ENCODE measurements around the gene MBNL1. TPM values are rescaled to one million over a fixed set of nuclear protein-coding genes. Genes with fewer than 3 reads are reported as not detected.
A peak's percentile ranks its signal among the peaks of the same experiment; 100 is the strongest.

The MBNL1 gene
- polyA plus RNA-seq, 3 donors, result 190 to 204 (median 191) TPM

GRCh38 chr3:152330559-152330958 lies 61.8 kb downstream of the MBNL1 start:
- Mint-ChIP-seq H3K27ac (peak overlapping the region in 3 of 7 donors; percentile 53 to 73 (median 54)), H3K9me3 (peaks cover 0 to 3% (median 0%) of the 10 kb centered on the region in 7 donors), H3K27me3 (ENCODE audit: low read depth in 3 of 3) (no peaks in the 10 kb centered on the region), H3K36me3 (peaks cover 15 to 23% of the 10 kb centered on the region in 2 donors), H3K4me3 (no peak overlapping the region), H3K4me1 (peaks cover 70% of the 10 kb centered on the region)
- Histone ChIP-seq H3K36me3 (replicated peaks in 1 of 2; ENCODE audit: control insufficient read depth in 1 of 2, insufficient read depth in 2 of 2, low read length in 2 of 2) (peaks cover 3 to 28% of the 10 kb centered on the region in 2 donors), H3K4me3 (replicated peaks in 1 of 3; ENCODE audit: low read depth in 2 of 3, low read length in 3 of 3) (peak overlapping the region in 1 of 3 experiments; percentile 15), H3K4me2 (replicated peaks; ENCODE audit: extremely low read depth, low read length, poor library complexity, severe bottlenecking) (no peak overlapping the region), H3K27ac (ENCODE audit: low read depth in 1 of 2, low read length in 2 of 2) (peak overlapping the region in 1 of 2 donors; percentile 66), H3K4me1 (ENCODE audit: control insufficient read depth in 1 of 2, insufficient read depth in 2 of 2, low read length in 2 of 2) (peaks cover 31 to 75% of the 10 kb centered on the region in 2 donors), H3K79me2 (ENCODE audit: insufficient read depth, low read length) (peaks cover 100% of the 10 kb centered on the region), H4K20me1 (ENCODE audit: insufficient read depth, low read length) (peaks cover 97% of the 10 kb centered on the region), H2AFZ (ENCODE audit: insufficient read depth, low read depth, low read length, poor library complexity, severe bottlenecking) (no peak overlapping the region), H3K9me3 (replicated peaks in 1 of 2; ENCODE audit: control insufficient read depth in 1 of 2, insufficient read depth in 1 of 2, low read length in 2 of 2) (no peaks in the 10 kb centered on the region), H3K27me3 (ENCODE audit: control insufficient read depth in 2 of 2, insufficient read depth in 2 of 2, low read length in 2 of 2) (no peaks in the 10 kb centered on the region), H3K9ac (ENCODE audit: insufficient read depth, low read length, poor library complexity, severe bottlenecking) (no peak overlapping the region)
- TF ChIP-seq, protein P1, sequence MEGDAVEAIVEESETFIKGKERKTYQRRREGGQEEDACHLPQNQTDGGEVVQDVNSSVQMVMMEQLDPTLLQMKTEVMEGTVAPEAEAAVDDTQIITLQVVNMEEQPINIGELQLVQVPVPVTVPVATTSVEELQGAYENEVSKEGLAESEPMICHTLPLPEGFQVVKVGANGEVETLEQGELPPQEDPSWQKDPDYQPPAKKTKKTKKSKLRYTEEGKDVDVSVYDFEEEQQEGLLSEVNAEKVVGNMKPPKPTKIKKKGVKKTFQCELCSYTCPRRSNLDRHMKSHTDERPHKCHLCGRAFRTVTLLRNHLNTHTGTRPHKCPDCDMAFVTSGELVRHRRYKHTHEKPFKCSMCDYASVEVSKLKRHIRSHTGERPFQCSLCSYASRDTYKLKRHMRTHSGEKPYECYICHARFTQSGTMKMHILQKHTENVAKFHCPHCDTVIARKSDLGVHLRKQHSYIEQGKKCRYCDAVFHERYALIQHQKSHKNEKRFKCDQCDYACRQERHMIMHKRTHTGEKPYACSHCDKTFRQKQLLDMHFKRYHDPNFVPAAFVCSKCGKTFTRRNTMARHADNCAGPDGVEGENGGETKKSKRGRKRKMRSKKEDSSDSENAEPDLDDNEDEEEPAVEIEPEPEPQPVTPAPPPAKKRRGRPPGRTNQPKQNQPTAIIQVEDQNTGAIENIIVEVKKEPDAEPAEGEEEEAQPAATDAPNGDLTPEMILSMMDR (IDR thresholded peaks at IDR 0.05), result no peak
- no peak for DNase-seq
- no CpG with 5 or more reads among the region's 2 CpGs for WGBS (ENCODE audit: insufficient coverage)
- intact Hi-C loops (cut with micrococcal nuclease), result no loop called here

DNA sequence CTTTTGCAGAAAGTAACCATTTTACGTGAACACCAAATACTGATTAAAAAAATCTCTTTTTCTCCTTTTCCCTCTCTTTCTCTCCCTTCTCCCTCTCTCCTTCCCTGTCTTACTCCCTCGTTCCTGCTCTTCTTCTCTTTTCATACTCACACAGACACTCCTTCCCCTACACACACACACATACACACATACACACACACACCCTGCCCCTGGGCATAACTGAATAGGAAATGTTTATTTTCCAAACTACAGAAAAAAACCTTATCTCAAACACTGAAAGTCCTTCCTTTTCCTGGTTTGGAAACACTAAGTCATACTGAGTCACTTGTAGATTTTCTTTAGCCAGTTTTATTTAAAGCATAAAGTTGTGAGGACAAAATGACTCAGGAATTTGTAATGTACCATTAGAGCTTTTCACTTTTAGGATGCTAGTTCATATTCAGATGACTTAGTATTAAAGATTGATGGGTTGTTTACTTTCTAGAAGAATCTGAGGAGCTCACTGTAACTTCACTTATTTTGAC lies 62.4 kb downstream of the MBNL1 start:
- no peaks in the 10 kb centered on the region for H3K27me3 ChIP-seq (ENCODE audit: control insufficient read depth in 2 of 2, insufficient read depth in 2 of 2, low read length in 2 of 2)
- Mint-ChIP-seq H3K36me3 (peaks cover 11 to 22% of the 10 kb centered on the region in 2 donors), H3K4me1 (peaks cover 73% of the 10 kb centered on the region), H3K27me3 (ENCODE audit: low read depth in 3 of 3) (no peaks in the 10 kb centered on the region), H3K4me3 (no peak overlapping the region), H3K27ac (peak overlapping the region; percentile 53 to 93 (median 87)), H3K9me3 (peaks cover 0 to 3% (median 0%) of the 10 kb centered on the region in 7 donors)
- DNase-seq, result peak in 2 of 3 donors; percentile 49 to 57
- no peaks in the 10 kb centered on the region for H3K9me3 ChIP-seq (replicated peaks in 1 of 2; ENCODE audit: control insufficient read depth in 1 of 2, insufficient read depth in 1 of 2, low read length in 2 of 2)
- peak overlapping the region in 1 of 3 experiments; percentile 15 for H3K4me3 ChIP-seq (replicated peaks in 1 of 3; ENCODE audit: low read depth in 2 of 3, low read length in 3 of 3)
- H4K20me1 ChIP-seq (ENCODE audit: insufficient read depth, low read length), result peaks cover 97% of the 10 kb centered on the region
- intact Hi-C loops (cut with micrococcal nuclease), result no loop called here
- 39% methylated on average over 2 of the region's 2 CpGs for WGBS (ENCODE audit: insufficient coverage)
- peaks cover 31 to 80% of the 10 kb centered on the region in 2 donors for H3K4me1 ChIP-seq (ENCODE audit: control insufficient read depth in 1 of 2, insufficient read depth in 2 of 2, low read length in 2 of 2)
- H2AFZ ChIP-seq (ENCODE audit: insufficient read depth, low read depth, low read length, poor library complexity, severe bottlenecking), result no peak overlapping the region
- H3K4me2 ChIP-seq (replicated peaks; ENCODE audit: extremely low read depth, low read length, poor library complexity, severe bottlenecking), result no peak overlapping the region
- no peak overlapping the region for H3K9ac ChIP-seq (ENCODE audit: insufficient read depth, low read length, poor library complexity, severe bottlenecking)
- TF ChIP-seq, protein P1 (IDR thresholded peaks at IDR 0.05), result no peak
- peaks cover 3 to 23% of the 10 kb centered on the region in 2 donors for H3K36me3 ChIP-seq (replicated peaks in 1 of 2; ENCODE audit: control insufficient read depth in 1 of 2, insufficient read depth in 2 of 2, low read length in 2 of 2)
- H3K79me2 ChIP-seq (ENCODE audit: insufficient read depth, low read length), result peaks cover 100% of the 10 kb centered on the region
- peak overlapping the region in 1 of 2 donors; percentile 66 for H3K27ac ChIP-seq (ENCODE audit: low read depth in 1 of 2, low read length in 2 of 2)
